BJ (cell line): ENCODE measurements around the gene KLHL35. TPM values are rescaled to one million over a fixed set of nuclear protein-coding genes. Genes with fewer than 3 reads are reported as not detected.
A peak's percentile ranks its signal among the peaks of the same experiment; 100 is the strongest.

Experiments used
- CTCF ChIA-PET: fragments of 350-600 bp; formaldehyde crosslinking; extraction: SDS; loops from one replicate; lab custom pipeline; 2021; ENCODE audit warnings: antibody characterized with exemption, inconsistent platforms; lab: Yijun Ruan, JAX
- POLR2A ChIA-PET: fragments of 300-600 bp; sonication (Branson Sonifier 250); formaldehyde crosslinking; extraction: SDS; loops from one replicate; lab custom pipeline; 2021; ENCODE audit warnings: antibody characterized with exemption; lab: Charles Lee
- DNase-seq: peaks from one replicate; pipeline ENCODE4 v3.0.0-alpha.2; 2011; ENCODE audit warnings: low read depth
- H3K27me3 ChIP-seq: 2 replicates; pipeline ENCODE4 v1.6.0; 2011; ENCODE audit warnings: low read length; ENCODE audit not compliant: control insufficient read depth, insufficient read depth
- H3K36me3 ChIP-seq: 2 replicates; pipeline ENCODE4 v1.5.1; 2011; ENCODE audit warnings: low read length; ENCODE audit not compliant: control insufficient read depth, insufficient read depth
- H3K4me3 ChIP-seq: 2 replicates; pipeline ENCODE4 v1.5.1; 2011; ENCODE audit warnings: low read depth, mild to moderate bottlenecking, control low read depth, low read length
- polyA plus RNA-seq: library from polyadenylated mRNA; depleted of rRNA; stranded (reverse); fragments of >200 nt; gene quantifications from 2 replicates; pipeline ENCODE4 v1.2.3, GENCODE V29; 2011
- TF ChIP-seq, protein P1 (sequence below): IDR thresholded peaks from 2 replicates; pipeline ENCODE4 v1.5.1; 2011; ENCODE audit warnings: low read depth, mild to moderate bottlenecking, control low read depth, inconsistent platforms, low read length, moderate library complexity; ENCODE audit not compliant: insufficient read depth

Gene KLHL35
- polyA plus RNA-seq, 1 experiment: 3.1 TPM

DNA sequence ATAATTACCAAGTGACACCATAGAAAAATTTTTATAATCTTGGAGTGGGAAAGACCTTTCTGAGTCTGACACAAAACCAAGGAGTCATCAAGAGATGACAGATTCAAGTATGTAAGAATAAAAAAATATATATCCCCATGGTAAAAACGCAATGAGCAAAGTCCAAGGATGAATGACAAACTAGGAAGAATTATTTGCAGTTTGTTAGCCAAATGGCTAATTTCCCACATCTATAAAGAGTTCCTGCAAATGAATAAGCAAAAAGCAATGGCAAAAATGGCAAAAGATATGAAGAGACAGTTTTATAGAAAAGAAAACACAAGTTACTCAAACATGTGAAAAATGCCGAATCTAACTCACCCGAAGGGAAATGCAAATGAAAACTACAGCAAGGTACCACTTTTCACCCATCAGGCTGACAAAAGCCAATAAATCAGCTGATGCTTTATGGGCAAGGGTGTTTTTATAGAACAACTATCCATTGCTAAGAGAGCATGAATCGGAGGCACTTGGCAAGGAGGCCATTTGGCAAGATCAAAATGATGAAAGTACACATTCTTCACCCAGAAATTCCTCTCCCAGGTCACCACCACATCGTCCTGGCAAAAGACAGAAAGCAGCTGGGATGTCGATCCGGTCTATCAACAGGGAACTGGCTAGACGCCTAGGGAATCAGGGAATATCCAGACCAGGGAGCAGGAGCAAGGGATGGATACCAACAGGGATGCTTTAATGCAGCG, 21.1 kb upstream of the KLHL35 start:
- Histone ChIP-seq H3K36me3 (peaks cover 1% of the 10 kb centered on the region), H3K27me3 (no peaks in the 10 kb centered on the region; the same call in 1 of the 2 replicates), H3K4me3 (no peak overlapping the region)
- ChIA-PET CTCF (interaction anchor here (0.7 to 7.3 kb wide), 5 partner anchors 9 to 78 kb away, joined by 3 to 56 read pairs (median 7); partner anchors contain the start of gene GDPD5), POLR2A (no interaction called here)
- peak; percentile 68 for DNase-seq
- TF ChIP-seq, protein P1, sequence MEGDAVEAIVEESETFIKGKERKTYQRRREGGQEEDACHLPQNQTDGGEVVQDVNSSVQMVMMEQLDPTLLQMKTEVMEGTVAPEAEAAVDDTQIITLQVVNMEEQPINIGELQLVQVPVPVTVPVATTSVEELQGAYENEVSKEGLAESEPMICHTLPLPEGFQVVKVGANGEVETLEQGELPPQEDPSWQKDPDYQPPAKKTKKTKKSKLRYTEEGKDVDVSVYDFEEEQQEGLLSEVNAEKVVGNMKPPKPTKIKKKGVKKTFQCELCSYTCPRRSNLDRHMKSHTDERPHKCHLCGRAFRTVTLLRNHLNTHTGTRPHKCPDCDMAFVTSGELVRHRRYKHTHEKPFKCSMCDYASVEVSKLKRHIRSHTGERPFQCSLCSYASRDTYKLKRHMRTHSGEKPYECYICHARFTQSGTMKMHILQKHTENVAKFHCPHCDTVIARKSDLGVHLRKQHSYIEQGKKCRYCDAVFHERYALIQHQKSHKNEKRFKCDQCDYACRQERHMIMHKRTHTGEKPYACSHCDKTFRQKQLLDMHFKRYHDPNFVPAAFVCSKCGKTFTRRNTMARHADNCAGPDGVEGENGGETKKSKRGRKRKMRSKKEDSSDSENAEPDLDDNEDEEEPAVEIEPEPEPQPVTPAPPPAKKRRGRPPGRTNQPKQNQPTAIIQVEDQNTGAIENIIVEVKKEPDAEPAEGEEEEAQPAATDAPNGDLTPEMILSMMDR: no peak

DNA sequence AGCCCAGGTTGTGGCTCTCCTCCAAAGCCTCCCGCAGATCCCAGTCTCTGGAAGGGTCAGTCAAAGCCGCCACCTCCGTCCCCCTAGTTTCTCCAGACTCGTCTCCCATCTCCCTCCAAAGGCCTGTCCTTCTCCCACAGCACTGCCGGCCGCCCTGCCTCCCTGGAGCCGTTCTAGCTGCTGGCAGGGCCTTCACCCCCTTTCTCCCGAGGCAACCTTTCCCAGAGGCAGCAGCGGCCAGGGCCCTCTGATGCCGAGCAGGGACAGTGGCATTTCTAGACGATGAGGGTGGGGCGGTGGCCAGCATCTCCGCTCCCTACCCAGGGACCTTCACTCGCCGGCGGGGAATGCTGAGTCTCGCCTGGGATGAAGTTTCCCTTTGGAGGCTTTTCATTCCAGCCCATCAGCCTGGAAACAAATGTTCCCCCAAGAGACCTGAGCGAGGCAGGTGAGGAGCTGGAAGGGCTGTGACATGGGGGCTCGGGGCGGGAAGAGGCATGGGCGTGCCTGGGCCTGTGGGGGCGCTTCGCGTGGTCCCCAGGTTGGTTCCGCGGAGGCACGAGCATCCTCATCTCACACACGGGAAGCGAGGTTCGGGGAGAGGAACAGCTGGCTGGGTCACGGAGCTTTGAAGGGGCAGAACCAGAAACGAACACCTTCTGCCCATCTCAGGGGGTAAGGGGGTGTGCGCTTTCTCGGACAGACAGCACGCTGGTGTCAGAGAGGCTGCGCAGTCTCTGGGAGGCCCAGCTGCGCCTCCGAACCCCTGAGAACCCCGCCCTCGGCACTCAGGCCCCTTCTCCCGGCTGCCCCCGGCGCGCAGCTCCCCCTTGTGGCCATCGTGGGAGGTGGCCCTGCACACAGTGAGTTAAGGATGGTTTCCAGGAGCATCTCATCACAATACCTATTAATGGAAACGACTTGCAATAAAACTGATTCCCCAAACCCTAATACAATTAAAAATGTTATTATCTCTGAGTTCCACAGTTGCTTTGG, 18.1 kb upstream of the KLHL35 start:
- ChIA-PET POLR2A (no interaction called here), CTCF (interaction anchor here (0.8 to 7.3 kb wide), 11 partner anchors 12 to 93 kb away, joined by 3 to 56 read pairs (median 4); partner anchors contain the start of gene GDPD5)
- TF ChIP-seq, protein P1: peak; percentile 57
- Histone ChIP-seq H3K27me3 (no peaks in the 10 kb centered on the region; the same call in 1 of the 2 replicates), H3K4me3 (no peak overlapping the region), H3K36me3 (no peaks in the 10 kb centered on the region; the same call in 1 of the 2 replicates)
- no peak for DNase-seq

DNA sequence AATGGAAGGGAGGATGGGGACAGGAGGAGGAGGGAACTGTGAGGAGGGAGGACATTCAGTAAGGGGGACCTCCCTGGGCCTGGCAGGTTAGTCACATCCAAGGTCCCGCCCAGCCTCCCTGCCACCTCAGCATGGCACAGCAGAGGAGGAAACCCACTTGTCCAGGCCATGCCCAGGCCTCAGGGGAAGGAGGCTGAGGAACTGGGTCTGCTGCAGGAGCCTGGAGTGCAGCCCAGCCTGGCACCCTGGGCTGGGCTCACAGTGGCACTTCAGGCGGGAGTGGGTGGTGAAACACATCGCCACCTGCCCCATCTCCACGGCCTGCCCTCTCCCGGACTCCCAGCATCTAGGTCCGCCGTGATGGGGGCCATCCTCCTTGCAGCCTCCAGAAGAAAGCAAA, 17.2 kb upstream of the KLHL35 start:
- DNase-seq: no peak
- no peaks in the 10 kb centered on the region for H3K36me3 ChIP-seq
- POLR2A ChIA-PET: no interaction called here
- H3K4me3 ChIP-seq: no peak overlapping the region
- CTCF ChIA-PET: interaction anchor here (3.3 to 7.3 kb wide), 2 partner anchors 73 to 82 kb away, joined by 9 to 56 read pairs; no protein-coding TSS in a partner anchor
- TF ChIP-seq, protein P1: no peak
- H3K27me3 ChIP-seq: no peaks in the 10 kb centered on the region; the same call in 1 of the 2 replicates

DNA sequence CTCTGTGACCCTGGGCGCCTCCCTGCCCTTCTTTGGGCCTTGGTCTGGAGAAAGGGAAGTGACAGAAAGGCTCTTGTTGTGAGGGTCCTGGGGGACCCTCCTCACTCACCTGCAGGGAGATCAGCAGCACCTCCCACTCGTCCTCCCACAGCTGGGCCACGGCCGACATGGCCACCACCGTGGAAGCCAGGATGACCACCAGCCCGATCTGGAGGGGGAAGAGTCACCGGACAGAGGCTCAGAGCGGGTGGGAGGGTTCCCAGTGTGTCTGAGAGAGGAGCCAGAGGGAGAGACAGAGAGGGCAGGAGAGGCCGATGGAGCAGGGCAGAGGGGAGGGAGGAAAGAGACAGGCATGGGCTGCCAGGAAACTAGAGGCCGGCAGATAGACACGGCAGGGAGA, 16.8 kb upstream of the KLHL35 start:
- Histone ChIP-seq H3K36me3 (no peaks in the 10 kb centered on the region), H3K27me3 (no peaks in the 10 kb centered on the region; the same call in 1 of the 2 replicates), H3K4me3 (no peak overlapping the region)
- POLR2A ChIA-PET: no interaction called here
- CTCF ChIA-PET: interaction anchor here (3.3 to 7.3 kb wide), 2 partner anchors 73 to 82 kb away, joined by 9 to 56 read pairs; no protein-coding TSS in a partner anchor
- TF ChIP-seq, protein P1: no peak
- DNase-seq: no peak

DNA sequence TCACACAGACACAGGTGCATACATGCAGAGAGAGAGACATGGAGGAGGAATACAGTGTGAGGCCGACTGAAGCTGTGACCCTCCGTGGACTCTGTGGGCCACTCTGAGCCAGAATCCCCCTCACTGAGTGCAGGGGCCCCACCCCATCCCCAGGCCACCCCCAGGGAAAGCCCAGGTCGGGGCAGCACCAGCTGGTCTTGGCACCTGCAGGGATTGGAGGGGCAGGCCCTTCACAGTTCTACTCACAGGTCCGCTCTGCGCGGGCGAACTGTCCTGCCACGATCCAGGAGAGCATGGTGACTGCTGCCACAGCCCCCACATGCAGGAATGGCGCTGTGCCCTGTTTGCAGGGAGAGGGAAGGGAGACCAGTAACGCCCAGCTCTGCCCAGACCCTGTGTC, 16.3 kb upstream of the KLHL35 start:
- Histone ChIP-seq H3K4me3 (no peak overlapping the region), H3K27me3 (no peaks in the 10 kb centered on the region; the same call in 1 of the 2 replicates), H3K36me3 (no peaks in the 10 kb centered on the region)
- ChIA-PET CTCF (interaction anchor here (3.3 to 7.3 kb wide), 2 partner anchors 74 to 83 kb away, joined by 9 to 56 read pairs; no protein-coding TSS in a partner anchor), POLR2A (no interaction called here)
- no peak for DNase-seq
- TF ChIP-seq, protein P1: no peak
